ENCODE measurements around the gene GNG13.

The GNG13 gene

GRCh38 chr16:804193-805048, 3.9 kb upstream of the GNG13 start:
- TF ChIP-seq USF1 (IDR thresholded peaks at IDR 0.05), result no peak
- TF ChIP-seq EGR1 (IDR thresholded peaks at IDR 0.05), result no peak
- no peak for TF ChIP-seq EP300 (IDR thresholded peaks at IDR 0.05; ENCODE audit: borderline replicate concordance)
- TF ChIP-seq RAD21 (IDR thresholded peaks at IDR 0.05; ENCODE audit: low read depth), result no peak
- no peak for TF ChIP-seq ZBTB7A (IDR thresholded peaks at IDR 0.05; ENCODE audit: low read depth)
- no peak for TF ChIP-seq MAX (IDR thresholded peaks at IDR 0.05)
- no peak for TF ChIP-seq TAF1 (IDR thresholded peaks at IDR 0.05; ENCODE audit: low read depth)
- no peak for TF ChIP-seq NFIC (IDR thresholded peaks at IDR 0.05)
- no peak for TF ChIP-seq FOXM1 (IDR thresholded peaks at IDR 0.05; ENCODE audit: borderline replicate concordance, low read depth)
- TF ChIP-seq CREB1 (IDR thresholded peaks at IDR 0.05; ENCODE audit: low read depth), result no peak
- TF ChIP-seq TCF12 (IDR thresholded peaks at IDR 0.05; ENCODE audit: low read depth), result no peak
- no peak for TF ChIP-seq TEAD4 (IDR thresholded peaks at IDR 0.05)
- no peak for TF ChIP-seq CEBPB (IDR thresholded peaks at IDR 0.05)
- TF ChIP-seq YY1 (IDR thresholded peaks at IDR 0.05; ENCODE audit: low read depth), result no peak
- no peak for TF ChIP-seq REST (IDR thresholded peaks at IDR 0.05; ENCODE audit: low read depth)

GRCh38 chr16:803754-804080, 3.2 kb upstream of the GNG13 start:
- no peak for TF ChIP-seq YY1 (IDR thresholded peaks at IDR 0.05; ENCODE audit: low read depth)
- TF ChIP-seq REST (IDR thresholded peaks at IDR 0.05; ENCODE audit: low read depth), result no peak
- no peak for TF ChIP-seq RAD21 (IDR thresholded peaks at IDR 0.05; ENCODE audit: low read depth)
- no peak for TF ChIP-seq EP300 (IDR thresholded peaks at IDR 0.05; ENCODE audit: borderline replicate concordance)
- no peak for TF ChIP-seq EGR1 (IDR thresholded peaks at IDR 0.05)
- TF ChIP-seq TAF1 (IDR thresholded peaks at IDR 0.05; ENCODE audit: low read depth), result no peak
- TF ChIP-seq CREB1 (IDR thresholded peaks at IDR 0.05; ENCODE audit: low read depth), result no peak
- no peak for TF ChIP-seq FOXM1 (IDR thresholded peaks at IDR 0.05; ENCODE audit: borderline replicate concordance, low read depth)
- no peak for TF ChIP-seq USF1 (IDR thresholded peaks at IDR 0.05)
- TF ChIP-seq TEAD4 (IDR thresholded peaks at IDR 0.05), result no peak
- TF ChIP-seq TCF12 (IDR thresholded peaks at IDR 0.05; ENCODE audit: low read depth), result no peak
- no peak for TF ChIP-seq CEBPB (IDR thresholded peaks at IDR 0.05)
- no peak for TF ChIP-seq NFIC (IDR thresholded peaks at IDR 0.05)
- TF ChIP-seq MAX (IDR thresholded peaks at IDR 0.05), result no peak
- TF ChIP-seq ZBTB7A (IDR thresholded peaks at IDR 0.05; ENCODE audit: low read depth), result no peak

GRCh38 chr16:802914-803753, 2.6 kb upstream of the GNG13 start:
- TF ChIP-seq REST (IDR thresholded peaks at IDR 0.05; ENCODE audit: low read depth), result no peak
- TF ChIP-seq CEBPB (IDR thresholded peaks at IDR 0.05), result no peak
- no peak for TF ChIP-seq NFIC (IDR thresholded peaks at IDR 0.05)
- TF ChIP-seq EGR1 (IDR thresholded peaks at IDR 0.05), result no peak
- TF ChIP-seq CREB1 (IDR thresholded peaks at IDR 0.05; ENCODE audit: low read depth), result no peak
- TF ChIP-seq YY1 (IDR thresholded peaks at IDR 0.05; ENCODE audit: low read depth), result no peak
- no peak for TF ChIP-seq USF1 (IDR thresholded peaks at IDR 0.05)
- no peak for TF ChIP-seq ZBTB7A (IDR thresholded peaks at IDR 0.05; ENCODE audit: low read depth)
- TF ChIP-seq TAF1 (IDR thresholded peaks at IDR 0.05; ENCODE audit: low read depth), result no peak

Measured in Ishikawa (cell line).